HepG2 (cell line): Measurements from ENCODE around the gene MAML1. TPM values are rescaled to one million over a fixed set of nuclear protein-coding genes. Genes with fewer than 3 reads are reported as not detected.

Experiments used
- CHCHD3 ChIP-seq: sonication (generic); formaldehyde crosslinking; IDR thresholded peaks from 2 replicates; pipeline ENCODE4 v1.8.0; 2022; ENCODE audit warnings: mild to moderate bottlenecking, missing genetic modification reagents, moderate library complexity
- CREBL2 ChIP-seq: sonication (generic); formaldehyde crosslinking; IDR thresholded peaks from 2 replicates; pipeline ENCODE4 v1.8.1; 2023; ENCODE audit warnings: missing genetic modification reagents, mild to moderate bottlenecking, borderline replicate concordance
- CSRNP1 ChIP-seq: sonication (generic); formaldehyde crosslinking; IDR thresholded peaks from 2 replicates; pipeline ENCODE4 v1.8.1; 2023; ENCODE audit warnings: mild to moderate bottlenecking, missing genetic modification reagents
- DMAP1 ChIP-seq: IDR thresholded peaks from 2 replicates; pipeline ENCODE4 v1.6.1; 2016
- ETV5 ChIP-seq: IDR thresholded peaks from 2 replicates; pipeline ENCODE4 v1.6.1; 2018; ENCODE audit warnings: missing biosample characterization, missing genetic modification reagents, inconsistent platforms, borderline replicate concordance
- HMGA1 ChIP-seq: sonication (generic); formaldehyde crosslinking; conservative IDR thresholded peaks from 2 replicates; pipeline ENCODE4 v1.4.0; 2020; ENCODE audit warnings: missing genetic modification reagents
- ISX ChIP-seq: sonication (generic); formaldehyde crosslinking; conservative IDR thresholded peaks from 2 replicates; pipeline ENCODE4 v1.5.0; 2020; ENCODE audit warnings: missing genetic modification reagents
- NBN ChIP-seq: fragments of 450-650 bp; conservative IDR thresholded peaks from 2 replicates; pipeline ENCODE4 v1.6.1; 2017
- SIX1 ChIP-seq: sonication (generic); formaldehyde crosslinking; IDR thresholded peaks from 2 replicates; pipeline ENCODE4 v1.4.0; 2020; ENCODE audit warnings: missing genetic modification reagents, borderline replicate concordance
- SYNCRIP ChIP-seq: fragments of 200-400 bp; formaldehyde crosslinking; IDR thresholded peaks from 2 replicates; pipeline ENCODE4 v1.6.1; 2018; ENCODE audit warnings: mild to moderate bottlenecking, low read depth, low read length; ENCODE audit not compliant: insufficient read depth
- ZNF234 ChIP-seq: sonication (generic); formaldehyde crosslinking; conservative IDR thresholded peaks from 2 replicates; pipeline ENCODE4 v1.5.1; 2020; ENCODE audit warnings: mild to moderate bottlenecking, missing genetic modification reagents
- ZNF430 ChIP-seq: sonication (generic); formaldehyde crosslinking; IDR thresholded peaks from 2 replicates; pipeline ENCODE4 v1.9.0; 2021; ENCODE audit warnings: mild to moderate bottlenecking, missing genetic modification reagents
- ZNF564 ChIP-seq: sonication (generic); formaldehyde crosslinking; IDR thresholded peaks from 2 replicates; pipeline ENCODE4 v1.8.1; 2023; ENCODE audit warnings: mild to moderate bottlenecking, missing genetic modification reagents
- ZNF569 ChIP-seq: sonication (generic); formaldehyde crosslinking; IDR thresholded peaks from 2 replicates; pipeline ENCODE4 v1.5.0; 2020; ENCODE audit warnings: mild to moderate bottlenecking, missing genetic modification reagents, moderate library complexity, borderline replicate concordance
- polyA plus RNA-seq, 8 experiments: library from polyadenylated mRNA; depleted of rRNA in 3 of 8; stranded (reverse) in 7 of 8; unstranded in 1 of 8; fragments of >200 nt; fragmentation: Illumina TruSeq in 4 of 8; extraction: Trizol in 4 of 8; gene quantifications; 2 replicates each; pipeline versions ENCODE4 v1.2.1 to v1.2.3, GENCODE V29; 2011 to 2016; ENCODE audit warnings: low read depth in 4 of 8, missing spikeins in 1 of 8, mixed read lengths in 1 of 8; ENCODE audit not compliant: insufficient read depth in 1 of 8
- total RNA-seq, 5 experiments: library from RNA; depleted of rRNA; stranded (reverse); fragments of >200 nt; fragmentation: Illumina TruSeq; extraction: Trizol; gene quantifications; 2 replicates each; pipeline ENCODE4 v1.2.3, GENCODE V29; 2016; ENCODE audit warnings: low read depth in 1 of 5
- TF ChIP-seq, protein P1 (sequence below): IDR thresholded peaks from 2 replicates; pipeline ENCODE4 v1.6.1; 2012; ENCODE audit warnings: low read length, improper control_type of control experiment
- TF ChIP-seq, protein P2 (sequence below): sonication (generic); formaldehyde crosslinking; IDR thresholded peaks from 2 replicates; pipeline ENCODE4 v1.4.0; 2020; ENCODE audit warnings: missing genetic modification reagents, mild to moderate bottlenecking, borderline replicate concordance
- TF ChIP-seq, protein P3 (sequence below): sonication (generic); formaldehyde crosslinking; IDR thresholded peaks from 2 replicates; pipeline ENCODE4 v1.8.1; 2023; ENCODE audit warnings: mild to moderate bottlenecking, missing genetic modification reagents, borderline replicate concordance
- TF ChIP-seq, protein P4 (sequence below): sonication (generic); formaldehyde crosslinking; IDR thresholded peaks from 2 replicates; pipeline ENCODE4 v1.5.0; 2020; ENCODE audit warnings: missing genetic modification reagents

MAML1 gene
- total and polyA plus RNA-seq, 2 of the 13 experiments (the other 11 are each of a cell fraction or from before 2014, with no cell fraction given), result 10.0 to 10.8 TPM

DNA sequence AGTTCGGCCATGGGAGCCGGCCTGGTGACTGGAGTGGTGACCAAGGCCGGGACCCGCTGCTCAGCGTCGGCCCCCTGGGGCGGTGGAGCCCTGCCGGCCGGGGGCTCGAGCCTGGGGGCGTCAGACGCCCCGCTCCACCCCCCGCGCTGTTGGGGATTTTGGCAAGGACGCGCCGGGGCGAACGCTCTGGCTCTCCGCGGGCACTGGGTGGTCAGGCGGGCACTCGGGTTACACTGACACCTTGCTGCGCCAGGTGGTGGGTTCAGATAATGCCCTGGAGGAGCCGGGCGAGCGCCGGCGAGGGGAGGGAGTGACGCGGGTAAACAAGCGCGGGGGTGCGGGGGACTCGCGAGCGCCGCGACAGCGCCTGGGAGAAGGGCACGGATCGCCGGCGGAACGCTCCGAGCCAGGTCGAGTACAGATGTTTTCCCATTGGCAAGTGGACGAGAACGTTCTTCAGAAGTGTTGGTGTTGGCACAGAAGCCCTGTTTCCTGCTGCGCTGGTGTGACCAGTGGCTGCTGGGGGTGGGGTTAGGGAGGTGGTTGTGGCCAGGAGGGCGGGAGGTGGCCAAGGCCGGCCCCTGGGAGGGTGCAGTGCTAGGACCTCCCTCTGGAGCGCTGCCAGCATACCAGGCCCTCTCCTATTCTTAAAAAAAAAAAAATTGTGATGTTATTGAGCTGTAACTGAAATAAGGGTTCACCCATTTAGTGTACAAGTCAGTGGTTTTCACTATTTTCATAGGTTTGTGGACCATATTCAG, 88.9 kb downstream of the MAML1 start (continued):
- TF ChIP-seq, protein P1, sequence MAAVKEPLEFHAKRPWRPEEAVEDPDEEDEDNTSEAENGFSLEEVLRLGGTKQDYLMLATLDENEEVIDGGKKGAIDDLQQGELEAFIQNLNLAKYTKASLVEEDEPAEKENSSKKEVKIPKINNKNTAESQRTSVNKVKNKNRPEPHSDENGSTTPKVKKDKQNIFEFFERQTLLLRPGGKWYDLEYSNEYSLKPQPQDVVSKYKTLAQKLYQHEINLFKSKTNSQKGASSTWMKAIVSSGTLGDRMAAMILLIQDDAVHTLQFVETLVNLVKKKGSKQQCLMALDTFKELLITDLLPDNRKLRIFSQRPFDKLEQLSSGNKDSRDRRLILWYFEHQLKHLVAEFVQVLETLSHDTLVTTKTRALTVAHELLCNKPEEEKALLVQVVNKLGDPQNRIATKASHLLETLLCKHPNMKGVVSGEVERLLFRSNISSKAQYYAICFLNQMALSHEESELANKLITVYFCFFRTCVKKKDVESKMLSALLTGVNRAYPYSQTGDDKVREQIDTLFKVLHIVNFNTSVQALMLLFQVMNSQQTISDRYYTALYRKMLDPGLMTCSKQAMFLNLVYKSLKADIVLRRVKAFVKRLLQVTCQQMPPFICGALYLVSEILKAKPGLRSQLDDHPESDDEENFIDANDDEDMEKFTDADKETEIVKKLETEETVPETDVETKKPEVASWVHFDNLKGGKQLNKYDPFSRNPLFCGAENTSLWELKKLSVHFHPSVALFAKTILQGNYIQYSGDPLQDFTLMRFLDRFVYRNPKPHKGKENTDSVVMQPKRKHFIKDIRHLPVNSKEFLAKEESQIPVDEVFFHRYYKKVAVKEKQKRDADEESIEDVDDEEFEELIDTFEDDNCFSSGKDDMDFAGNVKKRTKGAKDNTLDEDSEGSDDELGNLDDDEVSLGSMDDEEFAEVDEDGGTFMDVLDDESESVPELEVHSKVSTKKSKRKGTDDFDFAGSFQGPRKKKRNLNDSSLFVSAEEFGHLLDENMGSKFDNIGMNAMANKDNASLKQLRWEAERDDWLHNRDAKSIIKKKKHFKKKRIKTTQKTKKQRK, result no peak
- TF ChIP-seq DMAP1 (CRISPR knock-in tag) (no peak), CREBL2 (CRISPR knock-in tag) (no peak), ISX (CRISPR knock-in tag) (no peak), NBN (no peak), ETV5 (CRISPR knock-in tag) (no peak), CSRNP1 (no peak), HMGA1 (CRISPR knock-in tag) (no peak), CHCHD3 (0 out of 2 replicates have a peak, but pooled peaks have one; percentile 14), ZNF430 (CRISPR knock-in tag) (no peak), ZNF569 (no peak), SIX1 (no peak), SYNCRIP (no peak), ZNF234 (CRISPR knock-in tag) (peak; percentile 90; the same call in 1 of the 2 replicates), ZNF564 (no peak)
- TF ChIP-seq, protein P2, sequence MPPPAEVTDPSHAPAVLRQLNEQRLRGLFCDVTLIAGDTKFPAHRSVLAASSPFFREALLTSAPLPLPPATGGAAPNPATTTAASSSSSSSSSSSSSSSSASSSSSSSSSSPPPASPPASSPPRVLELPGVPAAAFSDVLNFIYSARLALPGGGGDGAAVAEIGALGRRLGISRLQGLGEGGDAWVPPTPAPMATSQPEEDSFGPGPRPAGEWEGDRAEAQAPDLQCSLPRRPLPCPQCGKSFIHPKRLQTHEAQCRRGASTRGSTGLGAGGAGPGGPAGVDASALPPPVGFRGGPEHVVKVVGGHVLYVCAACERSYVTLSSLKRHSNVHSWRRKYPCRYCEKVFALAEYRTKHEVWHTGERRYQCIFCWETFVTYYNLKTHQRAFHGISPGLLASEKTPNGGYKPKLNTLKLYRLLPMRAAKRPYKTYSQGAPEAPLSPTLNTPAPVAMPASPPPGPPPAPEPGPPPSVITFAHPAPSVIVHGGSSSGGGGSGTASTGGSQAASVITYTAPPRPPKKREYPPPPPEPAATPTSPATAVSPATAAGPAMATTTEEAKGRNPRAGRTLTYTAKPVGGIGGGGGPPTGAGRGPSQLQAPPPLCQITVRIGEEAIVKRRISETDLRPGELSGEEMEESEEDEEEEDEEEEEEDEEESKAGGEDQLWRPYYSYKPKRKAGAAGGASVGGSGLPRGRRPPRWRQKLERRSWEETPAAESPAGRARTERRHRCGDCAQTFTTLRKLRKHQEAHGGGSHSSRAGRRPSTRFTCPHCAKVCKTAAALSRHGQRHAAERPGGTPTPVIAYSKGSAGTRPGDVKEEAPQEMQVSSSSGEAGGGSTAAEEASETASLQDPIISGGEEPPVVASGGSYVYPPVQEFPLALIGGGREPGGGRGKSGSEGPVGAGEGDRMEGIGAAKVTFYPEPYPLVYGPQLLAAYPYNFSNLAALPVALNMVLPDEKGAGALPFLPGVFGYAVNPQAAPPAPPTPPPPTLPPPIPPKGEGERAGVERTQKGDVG (CRISPR knock-in tag), result no peak
- TF ChIP-seq, protein P3, sequence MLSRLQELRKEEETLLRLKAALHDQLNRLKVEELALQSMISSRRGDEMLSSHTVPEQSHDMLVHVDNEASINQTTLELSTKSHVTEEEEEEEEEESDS (CRISPR knock-in tag), result no peak
- TF ChIP-seq, protein P4, sequence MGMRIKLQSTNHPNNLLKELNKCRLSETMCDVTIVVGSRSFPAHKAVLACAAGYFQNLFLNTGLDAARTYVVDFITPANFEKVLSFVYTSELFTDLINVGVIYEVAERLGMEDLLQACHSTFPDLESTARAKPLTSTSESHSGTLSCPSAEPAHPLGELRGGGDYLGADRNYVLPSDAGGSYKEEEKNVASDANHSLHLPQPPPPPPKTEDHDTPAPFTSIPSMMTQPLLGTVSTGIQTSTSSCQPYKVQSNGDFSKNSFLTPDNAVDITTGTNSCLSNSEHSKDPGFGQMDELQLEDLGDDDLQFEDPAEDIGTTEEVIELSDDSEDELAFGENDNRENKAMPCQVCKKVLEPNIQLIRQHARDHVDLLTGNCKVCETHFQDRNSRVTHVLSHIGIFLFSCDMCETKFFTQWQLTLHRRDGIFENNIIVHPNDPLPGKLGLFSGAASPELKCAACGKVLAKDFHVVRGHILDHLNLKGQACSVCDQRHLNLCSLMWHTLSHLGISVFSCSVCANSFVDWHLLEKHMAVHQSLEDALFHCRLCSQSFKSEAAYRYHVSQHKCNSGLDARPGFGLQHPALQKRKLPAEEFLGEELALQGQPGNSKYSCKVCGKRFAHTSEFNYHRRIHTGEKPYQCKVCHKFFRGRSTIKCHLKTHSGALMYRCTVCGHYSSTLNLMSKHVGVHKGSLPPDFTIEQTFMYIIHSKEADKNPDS, result peak; percentile 58; the same call in 1 of the 2 replicates
